HG03460 (cell line): ENCODE data around the gene VSTM4.

Experiments
- ATAC-seq: cut with Tn5 transposase; IDR thresholded peaks from one replicate; pipeline ENCODE4 v1.9.1; 2021; ENCODE audit not compliant: unreplicated experiment

VSTM4 gene

GRCh38 chr10:49074836-49075682 is 40.3 kb downstream of the VSTM4 start:
- ATAC-seq = no peak

DNA sequence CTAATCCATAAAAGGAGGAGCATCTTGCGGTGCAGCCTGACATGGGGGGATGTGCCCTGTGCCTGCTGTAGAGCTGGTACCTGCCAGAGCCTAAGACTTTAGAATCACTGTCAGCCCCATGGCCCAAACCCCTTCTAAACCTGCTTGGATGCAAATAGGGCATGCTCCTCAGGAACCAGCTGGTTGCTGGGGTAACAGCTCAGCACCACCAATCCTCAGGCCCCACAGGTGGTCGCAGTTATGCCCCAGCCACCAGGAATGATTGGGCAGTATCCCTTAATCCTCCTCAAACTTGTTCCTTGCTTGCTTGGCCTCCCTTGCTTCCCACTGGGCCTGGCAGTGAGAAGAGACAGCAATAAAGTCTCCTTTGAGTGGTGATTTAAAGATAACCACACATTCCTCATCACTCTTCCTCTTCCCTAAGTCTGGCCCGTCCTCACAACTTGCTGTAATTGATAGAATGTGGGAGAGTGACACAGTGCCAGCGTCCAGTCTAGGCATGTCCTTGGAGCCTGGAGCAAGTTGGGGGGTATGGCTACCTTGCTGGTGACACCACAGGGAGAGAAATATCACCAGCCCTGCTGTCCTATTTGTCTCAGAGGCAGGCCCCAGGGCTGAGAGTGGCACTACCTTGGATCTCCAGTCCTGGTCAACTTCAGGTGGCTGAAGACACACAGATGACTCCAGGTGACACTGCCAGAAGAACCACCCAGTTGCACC is 43.0 kb downstream of the VSTM4 start:
- ATAC-seq = no peak

DNA sequence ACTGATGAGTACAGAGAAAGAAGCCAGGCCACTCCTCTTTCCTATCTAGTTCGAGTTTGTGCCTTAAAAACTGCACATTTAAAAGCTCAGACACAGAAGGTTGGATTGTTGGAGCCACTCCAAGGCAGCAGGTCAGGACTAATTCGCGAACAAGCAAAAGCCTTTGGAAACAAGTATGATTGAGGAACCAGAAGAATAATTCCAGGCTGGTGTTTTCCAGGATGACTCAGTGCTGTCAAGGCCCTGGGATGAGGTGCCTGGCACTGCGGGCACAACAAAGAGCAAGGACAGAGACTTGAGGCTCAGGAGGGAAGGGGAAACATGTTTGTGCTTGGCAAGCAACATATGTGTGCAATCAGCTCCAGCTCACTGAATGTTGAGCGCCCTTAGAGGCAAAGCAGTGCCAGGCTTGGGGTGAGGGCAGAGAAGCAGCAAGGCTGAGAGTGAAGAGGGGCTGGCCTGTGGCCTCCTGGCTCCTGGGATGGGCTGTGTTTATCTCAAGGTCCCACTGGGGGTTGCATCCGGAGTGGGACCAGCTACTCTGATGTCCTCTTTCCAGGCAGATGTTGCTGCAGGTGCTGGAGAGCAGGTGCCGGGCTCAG is 44.1 kb downstream of the VSTM4 start:
- ATAC-seq = no peak

- no peak for ATAC-seq
Observed at GRCh38 chr10:49070701-49071100, 44.6 kb downstream of the VSTM4 start.

GRCh38 chr10:49068672-49069217 is 46.6 kb downstream of the VSTM4 start:
- ATAC-seq = no peak

GRCh38 chr10:49068209-49068608 is 47.1 kb downstream of the VSTM4 start:
- no peak for ATAC-seq

GRCh38 chr10:49066944-49067730 is 48.2 kb downstream of the VSTM4 start:
- ATAC-seq = no peak

DNA sequence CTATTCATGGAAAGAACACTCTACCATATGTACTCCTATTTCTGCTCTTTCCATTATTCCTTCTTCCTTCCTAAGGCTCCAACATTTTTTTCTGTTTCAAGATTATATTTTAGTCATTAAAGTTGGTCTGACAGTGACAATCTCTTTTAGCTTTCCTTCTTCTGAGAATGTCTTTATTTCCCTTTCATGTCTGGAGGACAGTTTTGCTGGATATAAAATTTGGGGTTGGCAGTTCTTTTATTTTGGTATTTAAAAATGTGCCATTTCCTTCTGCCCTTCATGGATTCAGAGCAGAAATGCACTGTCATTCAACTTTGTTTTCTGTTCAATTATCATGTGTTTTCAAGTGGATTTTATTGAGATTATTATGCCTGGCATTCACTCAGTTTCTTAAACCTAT is 53.1 kb downstream of the VSTM4 start:
- ATAC-seq = no peak

- ATAC-seq = no peak
Observed at GRCh38 chr10:49061667-49062066, 53.7 kb downstream of the VSTM4 start.

- ATAC-seq = no peak
Observed at GRCh38 chr10:49058463-49059255, 56.7 kb downstream of the VSTM4 start.

DNA sequence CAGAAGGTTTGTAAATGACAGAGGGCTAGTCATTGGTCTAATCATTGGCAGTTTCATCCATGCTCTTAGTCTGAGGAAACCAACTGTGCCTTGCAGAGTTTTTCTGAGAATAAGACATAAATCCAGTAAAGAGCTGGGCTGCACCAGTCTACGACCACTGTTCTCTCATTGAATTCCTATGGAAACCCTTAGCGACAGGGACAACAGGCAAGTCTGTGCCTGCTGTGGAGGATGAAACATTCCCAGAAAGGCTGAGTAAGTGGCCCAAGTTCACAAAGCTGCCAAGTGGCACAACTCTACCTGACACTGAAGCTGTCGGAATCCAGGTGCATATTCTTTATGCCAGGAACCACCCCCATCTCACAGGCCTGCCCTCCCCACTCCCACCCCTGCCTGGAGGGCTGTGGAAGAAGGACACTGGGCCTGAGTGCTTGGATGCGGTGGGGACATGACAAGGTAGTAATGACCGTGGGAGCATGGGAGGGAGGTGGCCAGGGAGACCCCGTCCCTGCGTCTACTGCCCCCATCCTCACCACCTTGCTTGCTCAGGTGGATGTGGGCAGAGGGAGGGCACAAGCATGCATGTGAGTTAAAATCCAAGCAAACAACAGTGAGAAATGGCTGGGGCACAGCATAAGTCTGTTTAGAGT is 58.0 kb downstream of the VSTM4 start:
- ATAC-seq = no peak

GRCh38 chr10:49056356-49056755 is 59.0 kb downstream of the VSTM4 start:
- no peak for ATAC-seq

DNA sequence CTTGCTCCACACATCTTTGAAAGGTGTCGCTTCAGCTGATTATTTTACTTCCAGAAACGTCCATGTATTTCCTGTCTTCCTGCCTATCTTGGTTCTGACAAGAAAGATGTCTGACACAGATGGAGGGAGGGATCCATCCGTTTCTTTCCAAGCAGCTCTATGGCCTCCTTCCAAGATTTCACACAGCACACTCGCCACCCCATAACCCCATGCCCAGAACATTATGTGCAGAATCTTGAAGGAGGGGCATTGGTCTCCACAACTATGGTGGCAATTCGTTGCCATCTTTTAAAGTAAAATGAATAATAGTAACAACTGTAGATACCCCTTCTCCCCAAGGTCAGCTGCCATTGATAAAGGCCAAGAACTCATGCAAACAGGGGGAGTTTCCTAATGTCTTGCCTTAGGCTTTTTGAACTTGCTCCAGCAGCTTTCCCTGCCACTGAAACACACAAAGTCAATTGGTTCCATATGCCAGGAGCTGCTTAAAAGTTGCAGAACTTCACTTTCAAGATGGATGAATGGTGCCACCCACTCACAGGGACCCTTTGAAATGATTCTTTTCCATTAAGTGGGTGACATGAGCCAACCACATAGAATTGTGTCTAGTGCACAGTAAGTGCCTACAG is 60.0 kb downstream of the VSTM4 start:
- no peak for ATAC-seq

DNA sequence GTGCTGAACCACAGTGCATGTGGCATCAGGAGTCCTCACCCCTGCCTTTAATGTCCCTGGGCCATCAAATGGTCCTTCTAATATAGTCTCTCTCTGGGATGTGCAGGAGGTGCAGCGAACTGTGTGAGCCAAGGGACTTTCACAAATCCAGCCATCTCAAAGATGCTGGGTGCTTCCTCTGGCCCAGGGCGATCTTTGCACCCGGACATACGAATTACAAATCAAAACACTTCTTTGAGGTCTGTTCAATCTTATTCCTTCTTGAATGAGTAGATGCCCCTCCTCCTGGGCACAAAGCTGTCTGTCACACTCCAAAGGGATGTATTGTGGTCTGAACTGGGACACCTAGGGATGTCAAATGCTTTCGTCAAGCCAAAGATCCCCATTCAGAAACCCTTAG is 60.6 kb downstream of the VSTM4 start:
- ATAC-seq = no peak

DNA sequence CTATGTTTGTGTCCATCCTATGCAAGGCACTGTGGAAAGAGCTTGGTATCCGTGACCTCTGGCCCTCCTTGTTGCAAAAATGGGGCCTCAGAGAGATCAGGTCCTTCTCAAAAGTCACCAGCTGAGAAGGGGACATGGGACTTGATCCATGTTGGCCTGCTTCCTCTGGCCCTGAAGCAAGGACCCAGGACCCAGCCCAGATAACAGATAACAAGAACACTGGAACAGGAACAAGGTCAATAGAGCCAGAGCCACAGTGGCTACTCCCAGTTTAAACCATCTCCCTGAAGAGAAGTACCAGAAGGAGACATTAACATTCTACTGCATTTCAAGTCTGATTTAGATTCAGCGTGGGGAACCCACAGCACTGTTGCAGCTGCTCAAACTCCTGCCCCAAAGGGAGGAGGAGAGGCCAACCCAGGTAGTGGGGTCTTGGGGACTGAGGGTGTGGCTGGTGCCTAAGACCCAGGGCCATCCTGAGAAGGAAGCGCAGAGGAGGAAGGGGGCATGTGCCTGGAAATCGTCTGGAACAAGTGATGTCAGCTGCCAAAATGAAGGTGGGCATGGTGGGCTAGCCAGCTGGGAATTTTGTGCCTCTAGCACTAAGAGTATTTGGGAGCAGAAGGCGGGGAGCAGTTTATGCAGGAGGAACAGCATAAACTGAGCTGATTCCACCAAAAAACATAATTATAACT is 61.2 kb downstream of the VSTM4 start:
- no peak for ATAC-seq

DNA sequence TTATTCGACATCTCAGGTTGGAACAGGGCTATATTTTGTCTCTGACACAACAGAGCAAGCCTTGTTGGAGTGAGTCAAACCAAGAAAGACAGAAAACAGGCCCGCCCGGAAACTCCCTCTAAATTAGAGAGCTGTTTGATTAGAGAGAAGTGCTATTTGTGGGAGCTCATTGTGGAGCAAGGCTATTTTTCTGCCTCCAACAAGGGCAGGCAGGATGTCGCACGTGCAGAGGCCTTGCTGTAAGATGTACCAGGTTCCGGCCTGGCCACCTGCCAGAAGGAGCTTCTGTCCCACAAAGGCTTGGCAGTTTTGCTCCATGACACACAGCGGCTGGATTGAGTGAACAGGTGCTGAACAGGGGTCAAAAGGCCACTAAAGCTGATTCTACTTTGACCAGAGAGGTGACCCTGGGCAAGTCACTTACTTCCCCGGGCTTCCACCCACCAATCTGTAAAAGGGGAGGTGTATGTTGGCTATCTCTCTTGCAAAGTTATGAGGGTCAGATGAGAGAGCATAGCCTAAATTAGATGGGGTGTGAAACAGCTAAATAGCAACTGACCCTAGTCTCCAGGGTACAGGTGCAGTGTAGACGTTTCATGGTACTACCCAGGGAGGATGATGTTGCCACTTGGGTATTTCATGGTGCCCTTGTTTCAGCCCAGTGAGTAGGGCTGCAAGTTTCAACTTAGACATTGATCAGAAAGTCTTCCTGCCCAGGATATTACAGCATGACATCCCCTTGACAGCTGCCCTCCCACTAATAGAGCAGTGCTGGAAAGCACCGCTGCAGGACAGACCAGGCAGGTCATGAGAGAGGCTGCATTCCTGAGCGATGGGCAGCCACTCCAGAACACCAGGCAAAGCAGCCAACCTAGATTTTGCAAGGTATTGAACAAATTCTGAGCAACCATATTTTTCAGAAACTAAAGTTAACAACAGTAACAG is 62.0 kb downstream of the VSTM4 start:
- ATAC-seq = peak; percentile 57

GRCh38 chr10:49052069-49052468 is 63.3 kb downstream of the VSTM4 start:
- no peak for ATAC-seq
